Stimulated activated naive CD4-positive, alpha-beta T cell (primary cell): ENCODE data around the gene DSG4.

Experiments
- DNase-seq, 6 experiments: peaks; one replicate each; lab custom pipeline; 2025; lab: John Stamatoyannopoulos, UW

DSG4 gene

DNA sequence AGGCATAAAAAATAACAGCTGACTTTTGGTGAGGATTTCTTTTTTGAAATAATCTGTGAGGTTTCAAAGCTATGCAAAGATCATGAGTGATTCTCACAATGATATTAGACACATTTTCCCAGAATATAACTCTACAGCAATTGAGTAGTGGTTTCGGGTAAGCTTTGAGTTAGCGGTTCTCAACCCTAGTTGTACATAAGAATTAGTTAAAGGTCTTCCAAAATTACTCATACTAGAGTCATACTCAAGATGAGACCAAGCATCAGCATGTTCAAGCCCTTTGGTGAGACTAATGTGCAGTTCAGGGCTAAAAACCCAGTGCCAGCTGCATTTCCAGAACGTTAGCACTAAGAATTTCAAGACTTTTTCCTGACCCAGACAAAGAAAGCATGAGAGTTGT, 31.1 kb downstream of the DSG4 start:
- DNase-seq, result no peak

DNA sequence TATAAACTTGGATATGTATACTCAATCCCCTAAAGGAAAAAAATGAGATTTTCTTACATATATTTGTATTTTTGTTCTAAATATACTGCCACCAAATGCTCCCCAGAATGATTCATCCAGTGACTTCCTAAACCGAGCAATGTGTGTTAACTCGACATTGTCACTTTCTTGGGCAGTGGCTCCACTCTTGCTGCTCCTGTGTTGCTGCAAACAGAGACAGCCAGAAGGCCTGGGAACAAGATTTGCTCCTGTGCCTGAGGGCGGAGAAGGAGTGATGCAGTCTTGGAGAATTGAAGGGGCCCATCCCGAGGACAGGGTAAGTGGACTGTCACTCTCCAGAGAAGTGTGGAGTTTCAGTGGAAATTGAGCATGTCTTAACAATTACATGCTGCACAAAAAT, 32.7 kb downstream of the DSG4 start:
- no peak for DNase-seq

DNA sequence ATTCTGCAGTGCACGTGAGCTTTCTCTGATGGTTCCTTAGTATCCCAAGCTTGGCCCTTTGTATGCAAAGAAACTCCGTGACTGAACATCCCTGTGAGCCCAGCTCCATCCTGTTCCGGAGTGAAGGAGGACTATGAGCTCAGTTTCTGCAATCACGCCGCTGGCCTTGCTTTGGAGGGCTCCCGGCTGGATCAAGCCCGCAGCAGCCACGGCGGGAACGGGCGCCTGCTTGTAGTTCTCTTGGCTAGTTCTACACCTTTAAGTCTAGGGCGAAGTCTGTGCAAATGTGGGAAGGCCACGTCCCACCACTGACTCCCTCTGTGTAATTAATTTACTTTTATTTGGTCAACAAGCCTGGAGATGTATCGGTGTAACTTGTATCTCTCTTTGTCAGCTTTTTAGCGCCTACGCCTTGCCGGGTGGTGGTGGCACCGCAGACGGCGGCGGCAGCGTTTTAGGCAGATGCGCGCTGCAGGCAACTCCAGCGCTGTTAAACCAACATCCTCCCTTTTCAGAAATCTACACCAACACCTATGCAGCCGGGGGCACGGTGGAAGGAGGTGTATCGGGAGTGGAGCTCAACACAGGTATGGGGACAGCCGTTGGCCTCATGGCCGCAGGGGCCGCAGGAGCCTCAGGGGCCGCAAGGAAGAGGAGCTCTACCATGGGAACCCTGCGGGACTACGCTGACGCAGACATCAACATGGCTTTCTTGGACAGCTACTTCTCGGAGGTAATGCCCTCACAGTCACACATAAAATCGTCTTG, 34.3 kb downstream of the DSG4 start:
- no peak for DNase-seq

DNA sequence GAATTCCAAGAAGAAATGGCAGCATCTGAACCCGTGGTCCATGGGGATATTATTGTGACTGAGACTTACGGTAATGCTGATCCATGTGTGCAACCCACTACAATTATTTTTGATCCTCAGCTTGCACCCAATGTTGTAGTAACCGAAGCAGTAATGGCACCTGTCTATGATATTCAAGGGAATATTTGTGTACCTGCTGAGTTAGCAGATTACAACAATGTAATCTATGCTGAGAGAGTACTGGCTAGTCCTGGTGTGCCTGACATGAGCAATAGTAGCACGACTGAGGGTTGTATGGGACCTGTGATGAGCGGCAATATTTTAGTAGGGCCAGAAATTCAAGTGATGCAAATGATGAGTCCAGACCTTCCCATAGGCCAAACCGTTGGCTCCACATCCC, 36.6 kb downstream of the DSG4 start:
- DNase-seq, result no peak

DNA sequence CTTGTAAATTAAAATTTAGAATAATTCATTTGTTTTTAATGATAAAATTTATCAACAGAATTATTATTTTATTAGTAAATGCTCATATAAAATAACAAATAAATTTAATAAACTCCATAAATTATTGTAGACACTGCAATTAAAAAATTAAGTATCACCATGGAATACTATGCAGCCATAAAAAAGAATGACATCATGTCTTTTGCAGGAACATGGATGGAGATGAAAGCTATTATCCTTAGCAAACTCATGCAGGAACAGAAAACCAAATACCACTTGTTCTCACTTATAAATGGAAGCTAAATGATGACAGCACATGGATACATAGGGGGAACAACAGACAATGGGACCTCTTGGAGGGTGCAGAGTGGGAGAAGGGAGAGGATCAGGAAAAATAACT, 41.3 kb downstream of the DSG4 start:
- DNase-seq, result no peak

DNA sequence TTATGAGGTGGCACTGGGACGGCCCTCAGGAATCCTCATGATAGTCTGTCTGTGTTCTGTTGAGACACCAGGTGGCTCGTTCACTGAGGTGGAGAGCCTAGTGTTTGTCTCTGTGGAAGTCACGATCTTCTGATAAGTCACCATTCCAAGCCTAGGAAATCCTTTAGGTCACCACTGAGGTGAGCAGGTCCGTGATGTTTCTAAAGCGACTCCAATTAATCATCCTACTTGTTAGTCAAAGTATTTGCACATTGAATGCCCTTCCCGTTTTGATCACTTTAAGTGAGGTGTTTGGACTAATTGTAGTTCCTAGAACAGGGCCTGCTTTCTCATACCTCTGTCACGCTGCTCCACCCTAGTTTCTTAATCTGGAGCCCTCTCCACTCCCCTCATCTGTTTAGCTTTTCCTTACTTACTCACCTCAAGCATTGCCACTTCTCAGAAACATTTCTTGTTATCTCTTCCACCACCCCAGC, 42.9 kb downstream of the DSG4 start:
- DNase-seq, result no peak

DNA sequence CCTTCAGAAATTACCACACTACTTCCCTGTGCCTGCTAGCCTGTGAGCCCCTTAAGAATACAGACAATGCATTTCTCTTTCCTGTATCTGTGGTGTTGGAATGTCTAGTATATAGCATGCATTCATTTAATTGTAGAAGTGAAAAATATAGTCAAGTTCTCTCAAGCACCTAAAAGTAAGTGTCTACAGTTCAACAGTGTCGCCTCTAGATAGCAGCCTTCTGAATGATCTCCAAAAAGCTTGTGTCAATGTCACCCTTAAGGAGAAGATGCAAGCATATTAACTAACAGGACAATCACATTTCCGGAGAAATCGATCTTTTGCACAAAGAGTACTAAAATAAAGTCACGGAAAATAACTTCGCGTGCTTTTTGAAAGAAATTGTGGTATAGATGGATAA, 43.5 kb downstream of the DSG4 start:
- no peak for DNase-seq

DNA sequence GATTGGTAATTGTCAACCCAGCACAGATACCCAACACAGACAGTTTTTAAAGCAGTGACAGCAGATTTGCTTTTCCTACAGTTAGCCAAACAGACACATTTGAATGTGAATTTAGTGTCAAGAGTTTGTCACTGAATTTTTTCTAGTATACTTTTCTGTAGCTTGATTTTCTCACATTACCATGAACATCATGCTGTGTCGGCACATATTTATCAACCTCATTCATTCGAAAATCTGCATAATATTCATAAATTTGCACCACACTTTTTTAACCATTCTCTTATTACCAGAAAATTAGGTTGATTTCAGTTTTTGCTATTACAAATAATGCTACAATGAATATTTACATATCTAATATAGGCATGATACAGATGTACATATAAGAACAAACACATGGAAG, 43.9 kb downstream of the DSG4 start:
- no peak for DNase-seq

DNA sequence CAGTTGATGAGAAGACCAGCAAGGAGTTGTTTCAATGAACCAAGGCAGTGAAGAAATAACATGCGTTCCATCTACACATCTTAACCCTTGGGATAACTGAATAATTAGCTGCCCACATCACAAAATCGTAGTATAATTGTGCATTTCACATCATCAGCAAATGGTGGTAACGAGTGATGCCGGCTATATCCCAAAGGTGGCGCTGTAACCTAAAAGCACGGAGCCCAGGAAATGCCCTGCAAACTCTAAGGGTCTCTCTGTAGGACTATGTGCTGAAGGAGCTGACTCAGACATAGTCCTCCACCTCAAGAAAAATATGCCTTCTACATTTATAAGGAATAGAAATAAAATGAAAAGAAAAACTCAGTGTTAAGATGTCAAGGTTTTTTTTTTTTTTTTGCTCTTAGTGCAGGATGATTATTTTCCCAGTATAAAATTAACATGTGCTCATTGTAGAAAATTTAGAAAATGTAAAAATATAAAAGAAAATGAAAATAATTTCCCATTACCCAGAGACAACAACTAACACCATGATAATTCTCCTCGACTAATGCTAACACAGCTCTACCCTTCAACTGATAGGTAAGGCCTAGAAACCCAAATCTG, 47.9 kb downstream of the DSG4 start:
- no peak for DNase-seq

DNA sequence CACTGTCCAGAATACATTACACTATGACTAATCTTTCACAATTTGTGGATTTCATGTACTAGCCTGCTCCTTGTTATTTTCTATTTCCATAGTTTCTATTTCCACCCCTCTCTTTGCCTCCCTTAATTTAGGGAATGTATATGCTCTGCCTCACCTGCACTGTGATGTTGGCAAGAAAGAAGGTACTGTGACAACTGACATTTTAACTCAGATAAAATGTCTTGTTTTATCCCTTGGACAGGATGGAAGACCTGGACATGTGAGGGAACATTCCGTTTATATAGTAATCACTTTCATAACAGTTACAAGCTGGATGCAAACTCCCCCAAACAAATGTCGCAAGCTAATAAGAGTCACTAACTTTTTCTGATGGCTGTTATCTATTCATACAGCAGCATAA, 49.4 kb downstream of the DSG4 start:
- DNase-seq, result no peak

DNA sequence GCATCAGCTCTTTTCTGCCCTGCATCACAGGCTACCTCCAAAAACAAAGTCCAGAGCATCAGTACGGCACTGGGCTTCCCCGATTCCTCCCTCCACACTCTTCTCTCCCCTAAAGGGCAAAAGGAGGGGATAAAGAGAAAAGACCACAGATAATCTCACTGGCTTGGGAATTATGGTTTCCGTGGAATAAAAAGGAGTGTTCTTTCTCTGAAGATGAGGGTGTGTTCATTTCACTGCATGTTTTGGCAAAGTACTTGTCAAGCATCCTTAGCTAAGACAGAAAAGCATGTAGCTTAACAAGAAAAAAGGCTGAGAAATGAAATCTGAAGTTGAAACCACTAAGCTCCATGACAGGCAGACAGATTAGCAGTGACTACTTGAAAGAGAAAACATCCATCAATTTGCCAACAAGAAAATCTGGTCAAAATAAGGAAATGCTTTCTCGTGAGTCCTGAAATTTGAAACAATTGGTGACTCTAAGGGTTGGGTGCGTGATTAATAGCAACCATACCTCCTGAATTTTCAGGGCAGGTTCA, 50.4 kb downstream of the DSG4 start:
- no peak for DNase-seq

DNA sequence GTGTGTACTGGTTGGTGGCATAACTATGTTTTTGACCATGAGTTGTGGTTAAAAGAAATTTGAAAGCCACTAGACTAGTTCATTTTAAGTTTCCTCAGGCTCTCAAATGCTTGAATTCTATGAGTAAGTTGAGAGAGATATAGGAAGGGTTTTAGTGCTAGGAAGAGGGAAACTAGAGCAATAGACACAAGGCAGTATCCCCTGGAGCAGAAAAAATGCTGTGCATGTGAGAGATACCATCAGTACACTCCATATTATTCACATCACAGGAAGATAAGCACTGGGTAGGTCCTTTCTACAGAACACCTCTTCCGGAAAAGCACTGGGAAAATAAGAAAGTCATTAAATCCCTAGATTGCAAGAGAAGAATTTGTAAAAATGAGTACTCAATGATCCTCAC, 51.6 kb downstream of the DSG4 start:
- DNase-seq, result no peak

DNA sequence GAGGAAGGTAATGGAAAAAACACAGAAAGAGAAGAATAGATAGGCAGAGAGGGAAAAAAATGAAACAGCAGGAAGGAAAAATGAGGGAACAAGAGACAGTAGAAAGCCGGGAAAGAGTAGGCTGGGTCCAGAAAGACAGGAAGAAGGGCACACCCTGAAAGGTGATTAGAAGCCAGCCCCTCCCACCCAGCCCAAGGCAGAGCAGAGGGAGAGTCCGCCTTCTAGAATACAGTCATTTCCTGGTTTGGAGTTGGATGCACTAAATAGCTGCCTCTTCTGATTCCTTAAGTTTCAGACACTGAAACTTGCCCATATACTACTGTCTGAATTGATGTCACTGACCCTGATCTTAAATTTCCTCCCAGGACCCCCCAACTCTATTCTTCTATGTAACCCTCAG, 53.0 kb downstream of the DSG4 start:
- DNase-seq, result no peak

DNA sequence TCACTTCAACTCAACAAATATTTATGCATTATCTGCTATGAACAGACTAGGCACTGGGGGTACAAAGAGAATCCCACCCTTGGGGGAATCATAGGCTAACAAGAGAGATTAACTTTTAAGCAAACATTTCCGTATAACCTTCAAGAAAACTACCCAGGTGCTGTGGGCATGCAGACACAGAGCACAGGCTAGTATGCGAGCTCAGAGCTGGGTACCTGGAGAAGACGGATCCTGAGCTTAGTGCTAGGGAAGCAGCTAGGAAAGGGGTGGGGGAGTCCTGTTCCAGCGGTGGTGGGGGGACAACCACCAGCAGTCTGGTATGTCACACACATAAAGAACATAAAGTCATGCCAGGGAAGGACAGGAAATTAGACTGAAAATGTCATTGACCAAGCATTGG, 53.5 kb downstream of the DSG4 start:
- DNase-seq, result no peak

DNA sequence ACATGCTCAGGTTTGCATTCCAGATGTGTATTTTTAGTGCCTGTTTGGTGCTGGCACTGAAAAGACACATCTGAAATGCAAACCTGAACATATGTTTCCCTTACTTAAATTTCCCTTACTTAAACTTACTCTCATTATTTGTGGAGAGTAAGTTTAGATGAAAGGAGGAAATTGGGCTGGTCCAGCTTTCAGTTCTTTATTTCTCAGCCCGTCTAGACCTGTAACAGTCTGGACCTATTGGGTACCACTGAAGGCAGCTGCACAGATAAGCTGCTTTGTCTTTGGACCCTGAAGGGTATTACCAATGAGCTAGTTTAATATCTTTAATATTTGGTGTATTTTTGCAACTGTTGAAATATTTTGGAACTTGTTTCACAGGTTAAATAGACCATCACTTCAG, 54.0 kb downstream of the DSG4 start:
- DNase-seq, result no peak

DNA sequence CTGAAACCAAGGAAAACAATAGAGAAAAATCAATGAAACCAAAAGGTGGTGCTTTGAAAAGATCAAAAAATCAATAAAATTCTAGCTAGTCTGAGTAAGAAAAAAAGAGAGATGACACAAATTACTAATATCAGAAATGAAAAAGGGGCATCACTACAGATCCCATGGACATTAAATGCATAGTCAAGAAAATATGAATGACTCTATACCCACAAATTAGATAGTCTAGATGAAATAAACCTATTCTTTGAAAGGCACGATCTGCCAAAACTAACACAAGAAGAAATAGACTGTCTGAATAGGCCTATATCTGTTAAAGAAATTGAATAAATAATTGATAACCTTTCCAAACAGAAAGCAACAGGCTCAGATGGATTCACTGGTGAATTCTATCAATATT, 55.7 kb downstream of the DSG4 start:
- DNase-seq, result no peak

DNA sequence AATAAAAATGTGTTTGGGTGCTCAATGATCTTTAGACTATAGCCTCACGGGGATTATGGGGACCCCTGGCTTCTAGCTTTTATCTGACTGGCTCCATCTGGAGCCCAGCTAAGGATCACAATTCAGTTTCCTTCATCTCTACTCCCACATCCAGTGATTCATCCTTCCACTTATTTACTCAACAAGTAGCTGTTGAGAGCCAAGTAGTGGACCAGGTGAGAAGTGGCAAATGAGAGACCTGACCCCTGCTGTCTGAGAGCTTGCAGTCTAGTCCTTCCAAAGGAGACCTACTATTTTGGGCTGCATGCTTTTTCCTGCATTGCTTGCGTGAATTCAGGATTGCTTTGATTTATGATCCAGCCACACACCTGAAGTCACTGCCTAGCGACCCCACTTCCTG, 60.2 kb downstream of the DSG4 start:
- DNase-seq, result no peak

DNA sequence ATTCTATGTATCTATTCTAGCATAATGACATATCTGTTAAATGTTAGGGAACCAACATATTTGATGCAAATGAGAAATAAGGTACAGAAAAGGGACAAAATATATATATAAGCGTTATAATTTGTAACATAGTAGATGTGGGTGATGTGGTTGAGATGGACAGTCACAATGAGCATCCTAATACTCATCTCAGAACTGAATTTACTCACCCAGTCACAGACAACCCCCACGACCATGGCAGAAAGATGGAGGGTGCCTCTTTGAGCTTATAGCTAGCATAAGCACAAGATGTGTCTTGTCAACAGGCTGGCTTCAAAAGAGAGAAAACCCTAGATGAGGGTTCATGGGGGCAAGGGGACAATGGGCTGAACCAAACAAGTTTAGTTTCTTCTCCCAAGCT, 61.8 kb downstream of the DSG4 start:
- no peak for DNase-seq

DNA sequence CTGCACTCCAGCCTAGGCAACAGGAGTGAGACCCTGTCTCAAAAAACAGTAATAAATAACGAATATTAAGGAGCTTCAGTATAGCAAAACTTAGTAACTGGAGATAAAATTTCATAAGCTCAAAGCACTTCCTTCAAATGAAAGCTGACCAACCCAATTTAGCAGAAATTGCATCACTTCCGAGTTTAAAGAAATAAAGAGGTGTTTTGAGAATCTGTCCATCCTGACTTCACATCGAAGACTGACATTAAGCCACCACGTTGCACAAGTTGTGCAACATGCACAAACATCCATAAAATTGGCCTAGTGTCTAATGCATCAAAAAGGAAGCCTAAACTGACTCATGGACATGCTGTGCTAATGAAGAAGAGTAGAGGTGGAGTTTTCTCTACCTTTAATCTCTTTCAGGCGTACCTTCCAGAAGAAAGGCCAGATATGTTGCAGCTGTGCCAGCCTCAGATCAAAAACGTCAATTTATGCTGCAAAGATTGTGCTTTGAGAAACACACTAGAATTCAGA, 63.3 kb downstream of the DSG4 start:
- no peak for DNase-seq

DNA sequence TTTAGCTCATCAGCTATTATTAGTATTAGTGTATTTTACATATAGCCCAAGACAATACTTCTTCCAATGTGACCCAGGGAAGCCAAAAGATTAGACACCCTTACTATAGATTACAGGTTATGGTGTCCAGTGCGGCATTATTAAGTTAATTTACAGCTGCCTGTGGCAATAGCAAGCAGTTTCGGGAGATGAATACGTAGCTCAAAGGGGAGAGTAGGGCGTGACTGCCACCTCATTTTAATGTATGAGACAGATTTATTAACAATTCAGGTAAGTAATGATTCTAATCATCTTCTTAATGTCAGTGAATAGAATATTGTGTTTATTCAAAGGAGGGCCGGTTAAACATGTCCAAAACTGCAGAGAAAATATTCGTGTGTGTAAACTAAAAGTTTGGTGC, 64.2 kb downstream of the DSG4 start:
- DNase-seq, result no peak

DNA sequence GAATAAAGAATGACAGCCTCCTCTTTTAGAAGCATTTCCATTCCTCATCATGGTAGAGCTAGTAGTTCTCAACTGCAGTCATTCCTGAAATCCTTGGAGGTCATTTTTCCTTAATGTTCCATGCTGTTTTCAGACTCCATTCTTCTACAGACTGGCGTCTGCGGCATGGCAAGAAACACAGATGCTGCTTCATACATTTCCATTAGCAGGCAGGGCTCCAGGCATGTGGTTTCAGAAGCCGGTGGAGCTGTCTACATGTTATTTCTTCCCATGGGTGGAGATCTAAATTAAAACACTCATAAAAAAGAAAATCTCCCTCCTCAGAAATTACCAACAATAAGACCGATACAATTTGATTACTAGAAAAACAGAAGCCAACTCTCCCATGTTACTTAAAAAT, 64.9 kb downstream of the DSG4 start:
- no peak for DNase-seq

DNA sequence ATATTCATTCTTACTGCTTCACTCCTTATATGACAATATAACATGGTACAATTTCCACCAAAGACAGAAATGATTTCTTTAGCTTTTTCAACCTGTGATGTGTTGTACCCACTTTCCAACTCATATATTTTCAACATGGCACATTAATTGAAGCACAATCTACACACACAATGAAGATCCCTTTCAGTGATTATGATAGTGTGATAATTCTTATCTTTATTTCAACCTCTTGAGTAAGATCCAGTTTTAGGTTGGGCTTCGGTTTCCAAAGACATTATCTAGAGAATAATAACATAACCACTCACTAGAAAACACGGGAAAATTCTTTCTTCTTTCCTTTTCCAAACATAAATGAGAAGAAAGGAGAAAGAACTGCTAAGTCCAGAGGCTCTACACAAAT, 67.6 kb downstream of the DSG4 start:
- DNase-seq, result no peak

DNA sequence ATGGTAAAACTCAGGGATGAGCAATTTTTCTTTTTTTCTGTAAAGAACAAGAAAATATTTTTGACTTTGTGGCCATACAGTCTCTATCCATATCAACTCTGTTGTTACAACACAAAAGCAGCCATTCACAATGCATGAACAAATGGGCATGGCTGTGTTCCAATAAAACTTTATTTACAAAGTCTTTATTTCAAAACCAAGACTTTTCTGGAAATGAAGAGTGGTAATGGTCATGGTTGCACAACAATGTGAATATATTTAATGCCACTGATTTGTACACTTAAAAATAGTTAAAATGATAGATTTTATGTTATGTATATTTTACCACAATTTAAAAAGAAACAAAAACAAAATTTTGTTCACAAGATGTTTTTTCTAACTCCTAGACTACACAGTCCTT, 69.3 kb downstream of the DSG4 start:
- no peak for DNase-seq

DNA sequence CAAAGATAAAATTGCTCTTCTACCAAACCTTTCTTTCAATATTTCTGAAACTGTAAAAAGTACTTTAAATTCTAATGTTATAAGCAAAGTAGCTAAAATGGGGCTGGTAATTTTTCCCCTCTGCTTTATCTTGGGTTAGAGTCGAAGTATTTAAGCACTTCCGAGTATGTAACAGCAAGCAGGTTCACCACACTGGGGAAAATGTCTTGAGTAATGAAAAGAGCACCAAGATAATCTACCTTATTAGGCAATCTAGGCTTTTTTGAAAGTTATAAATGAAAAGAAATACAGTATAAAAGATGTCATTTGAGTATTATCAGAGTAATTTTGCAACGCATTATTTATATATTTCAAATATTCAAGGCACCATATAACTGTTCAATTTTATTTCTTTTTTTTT, 70.3 kb downstream of the DSG4 start:
- no peak for DNase-seq
